CD4-positive, alpha-beta T cell treated with Interleukin-4 for 4 hours (primary cell): Measurements from ENCODE around the gene UQCRFS1.
"Not testable (repeated sequence)": the region's sequence is repeated elsewhere in the genome, so short reads cannot be mapped to it uniquely, and the experiment has no call there.

Source experiments
- DNase-seq: peaks from one replicate; pipeline ENCODE4 v3.0.0-alpha.2; 2020

UQCRFS1 gene

DNA sequence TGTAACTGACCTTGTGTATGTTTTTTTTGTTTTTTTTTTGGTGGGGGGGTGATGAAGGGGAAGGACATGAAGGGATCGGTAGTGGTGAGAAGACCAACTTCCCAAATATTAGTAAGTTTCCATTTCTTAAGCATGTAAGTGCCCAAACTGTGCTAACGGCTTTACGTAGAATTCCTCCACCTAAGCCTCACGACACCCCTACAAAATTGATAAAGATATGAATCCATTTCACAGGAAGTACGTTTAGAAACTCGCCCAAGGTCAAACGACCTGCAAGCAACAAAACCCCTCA is 649 bp downstream of the UQCRFS1 start:
- no peak for DNase-seq

DNA sequence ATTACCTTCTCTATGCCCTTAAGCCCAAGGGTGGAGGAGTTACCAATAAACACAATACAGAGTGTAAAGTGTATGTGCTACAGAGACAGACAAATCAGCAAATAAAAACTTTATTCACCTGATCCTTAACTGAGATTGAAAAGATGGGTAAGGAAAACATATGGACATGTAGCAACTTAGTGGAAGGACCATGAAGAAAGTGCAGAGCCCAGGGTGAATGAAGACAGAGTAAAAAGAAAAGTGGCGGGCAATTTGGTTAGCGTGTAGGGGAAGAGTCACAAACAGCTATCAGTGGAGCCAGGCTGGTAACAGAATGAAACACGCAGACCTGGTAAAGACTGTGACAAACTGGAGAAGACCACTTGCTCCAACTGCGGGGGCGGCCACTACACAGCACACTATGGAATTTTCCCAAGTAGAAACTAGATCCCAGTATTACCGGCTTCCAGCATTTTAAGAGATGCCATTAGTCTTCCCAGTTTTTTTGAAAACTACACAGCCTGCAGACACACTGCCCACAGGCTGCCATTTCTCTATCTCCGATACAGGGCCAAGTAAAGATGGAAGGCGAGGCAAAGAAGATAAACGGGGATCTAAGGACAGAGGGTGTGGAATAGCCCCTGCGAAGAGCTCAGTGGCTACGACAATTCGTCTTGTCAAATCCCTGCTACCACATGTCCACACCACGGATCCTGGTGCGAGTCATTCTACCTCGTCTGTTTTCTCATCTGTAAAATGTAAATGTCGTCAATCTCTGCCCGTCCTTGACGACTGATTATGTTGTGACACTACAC is 1.2 kb downstream of the UQCRFS1 start:
- DNase-seq: no peak

DNA sequence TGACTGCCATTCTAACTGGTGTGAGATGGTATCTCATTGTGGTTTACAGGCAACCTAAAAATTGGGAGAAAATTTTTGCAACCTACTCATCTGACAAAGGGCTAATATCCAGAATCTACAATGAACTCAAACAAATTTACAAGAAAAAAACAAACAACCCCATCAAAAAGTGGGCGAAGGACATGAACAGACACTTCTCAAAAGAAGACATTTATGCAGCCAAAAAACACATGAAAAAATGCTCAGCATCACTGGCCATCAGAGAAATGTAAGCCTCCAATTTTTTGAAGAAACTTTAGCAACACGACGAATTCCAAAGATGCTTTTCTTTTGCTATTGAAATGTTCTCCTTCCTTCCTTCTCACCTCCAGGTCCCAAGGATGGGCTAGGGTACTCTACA is 1.9 kb downstream of the UQCRFS1 start:
- not testable (repeated sequence) for DNase-seq

DNA sequence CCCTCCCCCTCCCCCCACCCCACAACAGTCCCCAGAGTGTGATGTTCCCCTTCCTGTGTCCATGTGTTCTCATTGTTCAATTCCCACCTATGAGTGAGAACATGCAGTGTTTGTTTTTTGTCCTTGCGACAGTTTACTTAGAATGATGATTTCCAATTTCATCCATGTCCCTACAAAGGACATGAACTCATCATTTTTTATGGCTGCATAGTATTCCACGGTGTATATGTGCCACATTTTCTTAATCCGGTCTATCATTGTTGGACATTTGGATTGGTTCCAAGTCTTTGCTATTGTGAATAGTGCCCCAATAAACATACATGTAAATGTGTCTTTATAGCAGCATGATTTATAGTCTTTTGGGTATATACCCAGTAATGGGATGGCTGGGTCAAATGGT is 2.4 kb downstream of the UQCRFS1 start:
- not testable (repeated sequence) for DNase-seq

DNA sequence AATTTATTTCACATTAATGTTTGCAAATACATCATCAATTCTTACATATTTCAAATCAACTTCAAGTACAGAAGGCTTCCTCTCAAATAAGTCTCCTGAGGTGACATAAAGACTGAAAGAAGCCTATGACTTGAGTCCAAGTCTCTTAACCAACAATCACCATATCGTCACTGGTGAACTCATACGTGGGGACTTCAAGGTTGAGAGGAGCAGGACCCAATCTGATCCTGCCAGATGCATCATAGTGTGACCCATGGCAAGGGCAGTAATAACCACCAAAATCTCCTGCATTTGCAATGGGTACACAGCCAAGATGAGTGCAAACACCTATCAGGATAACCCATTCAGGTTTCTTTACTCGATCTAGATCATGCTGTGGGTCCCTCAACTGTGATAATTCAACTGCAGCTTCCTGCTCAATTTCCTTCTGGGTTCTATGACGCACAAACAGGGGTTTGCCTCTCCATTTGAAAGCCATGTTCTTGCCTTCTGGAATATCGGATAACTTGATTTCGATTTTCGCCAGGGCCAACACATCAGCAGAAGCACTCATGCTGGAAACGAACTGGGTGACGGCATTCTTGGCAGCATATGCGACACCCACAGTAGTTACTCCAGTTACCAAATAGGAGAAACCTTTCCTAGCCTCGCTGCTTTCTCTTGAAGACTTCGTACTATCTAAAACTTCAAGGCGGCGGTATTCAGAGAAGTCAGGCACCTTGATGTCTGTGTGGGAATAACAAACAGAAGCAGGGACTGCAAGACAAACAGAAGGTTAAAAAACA is 5.4 kb downstream of the UQCRFS1 start:
- DNase-seq: not testable (repeated sequence)

- no peak for DNase-seq
Observed at GRCh38 chr19:29206453-29206852, 6.5 kb downstream of the UQCRFS1 start.

- DNase-seq: no peak
Observed at GRCh38 chr19:29202281-29202680, 10.7 kb downstream of the UQCRFS1 start.

GRCh38 chr19:29201855-29202254 is 11.1 kb downstream of the UQCRFS1 start:
- no peak for DNase-seq

DNA sequence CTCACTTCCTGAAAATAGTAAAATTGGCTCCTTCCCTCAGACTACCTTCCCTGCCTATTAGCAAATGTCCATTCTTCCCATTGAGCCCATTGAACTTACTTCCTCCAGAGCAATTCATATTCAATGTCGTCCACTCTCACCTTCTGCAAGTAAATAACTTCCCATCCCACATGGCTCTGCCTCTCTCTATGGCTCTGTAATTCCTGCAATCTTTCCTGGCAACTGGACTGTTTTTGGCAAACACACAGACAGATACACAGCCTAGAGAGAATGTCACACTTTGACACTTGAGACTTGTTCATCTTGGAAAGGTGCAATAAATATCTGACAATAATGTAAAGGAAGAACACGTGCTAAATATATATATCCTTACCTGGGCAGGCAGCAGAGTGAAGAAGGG is 18.3 kb downstream of the UQCRFS1 start:
- no peak for DNase-seq

DNA sequence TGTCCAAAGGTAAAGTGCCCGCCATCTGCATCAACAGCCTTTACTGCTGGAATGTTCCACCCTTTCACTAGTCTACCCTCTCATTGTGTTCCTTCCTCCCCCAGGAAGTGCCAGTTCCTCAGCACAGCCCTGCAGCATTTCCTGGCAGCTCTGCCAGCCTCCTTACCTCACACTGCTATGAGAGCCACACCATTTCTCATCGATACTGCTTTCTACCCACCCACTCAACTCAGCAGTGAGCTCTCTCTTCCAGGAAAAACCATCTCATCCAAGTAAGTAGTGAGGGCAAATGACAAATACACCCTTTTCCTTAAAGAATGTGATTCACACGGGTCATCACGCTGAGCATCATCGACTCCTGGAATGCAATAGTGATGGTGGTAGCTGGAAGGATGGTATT is 19.8 kb downstream of the UQCRFS1 start:
- DNase-seq: no peak

- no peak for DNase-seq
Observed at GRCh38 chr19:29191005-29191404, 21.9 kb downstream of the UQCRFS1 start.

DNA sequence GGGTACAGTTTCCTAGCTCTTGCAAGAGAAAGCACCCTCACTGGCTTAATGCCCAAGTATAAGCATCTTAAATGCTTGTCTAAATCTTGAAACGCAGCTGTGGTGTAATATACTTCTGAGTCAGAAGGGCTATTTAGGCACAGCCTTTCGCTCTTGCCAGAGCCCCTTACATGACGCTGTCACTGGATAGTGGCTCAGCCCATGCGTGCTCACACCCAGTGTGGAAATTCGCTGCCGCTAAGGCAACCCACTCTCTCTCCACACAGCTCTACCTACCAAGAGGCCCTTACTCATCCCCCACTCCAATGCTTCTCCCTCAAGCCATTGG is 24.0 kb downstream of the UQCRFS1 start:
- DNase-seq: no peak

GRCh38 chr19:29188289-29189032 is 24.5 kb downstream of the UQCRFS1 start:
- no peak for DNase-seq

DNA sequence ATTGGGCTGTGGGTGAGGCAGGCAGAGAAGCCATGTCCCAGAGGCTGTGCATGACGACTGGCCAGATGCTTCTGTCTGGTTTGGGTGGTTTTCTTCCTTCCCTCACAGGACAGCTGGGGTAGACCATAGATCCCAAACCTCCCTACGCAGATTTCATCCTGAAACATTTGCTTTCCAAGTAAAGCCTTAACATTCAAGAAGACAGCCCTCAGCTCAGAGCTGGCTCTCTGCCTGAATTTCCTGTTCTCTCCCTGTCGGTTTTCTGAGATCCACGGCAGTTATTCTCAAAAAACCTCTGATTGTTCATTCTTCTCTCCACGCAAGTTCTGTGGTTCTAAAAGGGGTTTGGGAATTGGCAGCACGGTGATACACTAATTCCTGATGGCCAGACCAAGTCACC is 25.3 kb downstream of the UQCRFS1 start:
- DNase-seq: no peak

- DNase-seq: no peak
Observed at GRCh38 chr19:29185427-29185826, 27.5 kb downstream of the UQCRFS1 start.

- no peak for DNase-seq
Observed at GRCh38 chr19:29176981-29177754, 35.8 kb downstream of the UQCRFS1 start.

DNA sequence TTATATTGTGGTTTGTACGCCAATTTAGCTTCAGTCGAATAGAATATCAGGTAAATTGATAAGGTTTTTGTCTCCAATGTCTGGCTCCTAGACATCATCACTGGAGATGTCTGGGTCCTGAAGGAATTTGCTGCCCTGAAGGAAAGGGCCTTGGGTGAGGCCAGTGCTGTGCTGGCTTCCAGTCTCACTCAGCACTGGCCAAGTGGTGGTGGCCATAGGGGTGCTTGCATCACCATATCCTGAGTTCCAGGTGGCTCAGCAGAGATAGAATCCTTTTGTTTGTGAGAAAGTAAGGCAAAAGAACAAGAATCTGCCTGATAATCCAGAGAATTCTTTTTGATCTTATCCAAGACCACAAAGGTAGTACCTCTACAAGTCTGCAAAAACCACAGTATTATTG is 39.1 kb downstream of the UQCRFS1 start:
- DNase-seq: no peak

GRCh38 chr19:29172302-29172701 is 40.6 kb downstream of the UQCRFS1 start:
- DNase-seq: no peak

GRCh38 chr19:29171525-29171924 is 41.4 kb downstream of the UQCRFS1 start:
- no peak for DNase-seq

DNA sequence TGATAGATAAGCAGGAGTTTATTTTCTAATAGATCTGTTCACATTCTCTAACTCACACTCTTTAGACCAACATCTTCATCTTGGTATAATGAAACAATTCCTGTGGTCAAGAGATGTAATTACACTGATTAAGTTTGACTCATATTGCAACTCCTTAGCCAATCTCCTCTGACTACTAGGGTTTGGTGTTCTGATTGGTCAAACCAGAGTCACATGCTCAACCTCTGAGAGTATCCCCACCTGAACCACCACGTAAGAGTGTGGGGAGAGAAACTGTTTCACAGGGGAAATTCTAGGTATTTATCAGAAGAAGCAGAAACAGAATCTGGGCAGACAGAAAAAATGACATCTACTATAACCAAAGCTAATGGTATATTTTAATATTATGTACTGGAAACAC is 42.4 kb downstream of the UQCRFS1 start:
- DNase-seq: no peak

DNA sequence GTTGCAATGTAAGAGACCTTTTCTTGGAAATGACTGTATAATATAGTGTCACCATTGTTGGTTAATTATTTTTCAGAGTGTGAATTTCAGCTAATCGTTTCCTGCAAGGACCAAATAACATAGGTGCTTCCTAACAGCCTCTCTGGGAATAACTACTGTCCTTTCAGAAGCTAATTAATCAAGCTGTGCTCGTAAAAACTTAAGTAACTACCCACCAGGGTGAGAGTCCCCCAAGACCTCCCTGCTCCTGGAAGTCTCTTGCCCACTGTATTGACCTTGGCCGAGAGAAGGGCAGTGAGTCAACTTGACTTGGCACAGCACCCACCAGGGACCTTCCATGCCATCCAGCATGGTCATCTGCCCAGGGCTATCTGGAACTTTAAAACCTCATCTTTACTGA is 50.3 kb downstream of the UQCRFS1 start:
- DNase-seq: no peak

- DNase-seq: no peak
Observed at GRCh38 chr19:29155683-29156082, 57.3 kb downstream of the UQCRFS1 start.
